ENCODE measurements around the gene LIPE. TPM values are rescaled to one million over a fixed set of nuclear protein-coding genes. Genes with fewer than 3 reads are reported as not detected.

Gene LIPE
- polyA plus RNA-seq, 3 donors from 2014 or later: 1.9 to 3.9 (median 2.3) TPM

DNA sequence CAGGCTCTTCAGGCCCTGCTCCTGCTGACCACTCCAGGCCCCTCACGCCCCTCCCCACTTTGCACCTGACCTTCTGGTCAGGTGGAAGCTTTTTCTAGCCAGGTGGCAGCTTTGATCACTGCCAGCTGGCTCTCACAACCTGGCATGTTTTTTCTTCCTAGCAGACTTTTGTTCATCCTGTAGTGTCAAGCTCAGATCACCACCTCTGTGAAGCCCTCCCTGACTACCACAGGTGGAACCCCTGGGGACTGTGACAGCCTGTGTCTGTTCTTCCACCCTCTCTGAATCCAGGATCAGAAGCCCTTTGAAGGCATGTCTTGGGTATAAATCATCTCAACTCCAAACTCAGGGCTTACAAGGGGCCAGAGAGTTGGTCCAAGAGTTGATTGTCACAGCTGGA is 26.8 kb downstream of the LIPE start:
- Mint-ChIP-seq H3K4me1 (peaks cover 36 to 43% of the 10 kb centered on the region in 2 donors), H3K27ac (peak overlapping the region in 5 of 6 donors; percentile 59 to 85 (median 76)), H3K4me3 (peak overlapping the region in 4 of 5 donors; percentile 17 to 84 (median 50))

DNA sequence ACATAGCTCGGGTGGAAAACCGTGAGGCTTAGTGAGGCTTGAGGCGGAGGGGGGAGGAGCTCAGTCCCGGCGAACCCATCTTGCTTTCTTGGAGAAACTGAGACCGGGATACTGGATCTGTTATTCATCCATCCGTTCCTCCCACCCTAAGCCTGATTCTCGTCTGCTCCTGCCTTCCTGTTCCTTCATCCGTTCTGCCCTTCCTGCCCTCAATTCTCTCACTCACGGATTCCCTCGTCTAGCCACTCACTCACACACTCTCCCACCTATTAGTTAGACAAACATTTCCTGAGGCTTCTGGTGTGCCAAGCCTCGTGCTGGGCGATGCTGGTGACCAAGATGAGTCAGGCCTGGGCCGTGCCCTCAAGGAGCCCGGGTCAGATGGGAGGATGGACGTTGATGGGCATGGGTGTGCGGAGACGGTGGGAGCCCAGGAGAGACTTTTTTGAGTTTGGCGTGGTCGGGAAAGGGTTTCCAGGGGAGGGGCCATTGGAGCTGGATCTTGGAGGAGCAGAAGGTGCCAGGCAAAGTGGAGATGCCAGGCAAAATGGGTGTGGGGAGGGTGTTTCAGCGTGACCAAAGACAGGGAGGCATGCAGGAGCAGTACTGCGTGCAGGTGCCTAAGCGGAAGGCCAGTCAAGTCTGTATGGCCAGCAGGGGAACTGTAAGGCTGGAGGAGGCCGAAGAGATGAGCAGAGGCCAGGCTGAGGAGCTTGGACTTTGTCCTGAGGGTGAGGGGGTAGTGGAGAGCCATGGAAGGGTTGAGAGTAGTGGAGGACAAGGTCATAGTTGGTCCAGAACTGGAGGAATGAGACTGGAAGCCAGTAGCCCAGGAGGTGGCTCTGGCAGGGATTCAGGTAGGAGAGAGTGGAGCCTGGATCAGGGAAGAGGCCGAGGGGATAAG is 29.7 kb downstream of the LIPE start:
- H3K36me3 Mint-ChIP-seq: no peaks in the 10 kb centered on the region
- no peak for DNase-seq
- no peaks in the 10 kb centered on the region for H3K9me3 Mint-ChIP-seq
- peak overlapping the region; percentile 84 to 94 (median 93) for H3K4me3 Mint-ChIP-seq
- peak overlapping the region; percentile 84 to 97 (median 93) for H3K27ac Mint-ChIP-seq
- H3K4me1 Mint-ChIP-seq: peaks cover 36 to 42% of the 10 kb centered on the region in 2 donors
- H3K27me3 Mint-ChIP-seq (ENCODE audit: low read depth in 3 of 3): peaks cover 0 to 14% (median 5%) of the 10 kb centered on the region in 3 donors

More for the DNA sequence above, 26.8 kb downstream of the LIPE start:
- Mint-ChIP-seq H3K9me3 (no peaks in the 10 kb centered on the region), H3K36me3 (no peaks in the 10 kb centered on the region), H3K27me3 (ENCODE audit: low read depth in 3 of 3) (peaks cover 0 to 14% (median 5%) of the 10 kb centered on the region in 3 donors)
- DNase-seq: no peak

DNA sequence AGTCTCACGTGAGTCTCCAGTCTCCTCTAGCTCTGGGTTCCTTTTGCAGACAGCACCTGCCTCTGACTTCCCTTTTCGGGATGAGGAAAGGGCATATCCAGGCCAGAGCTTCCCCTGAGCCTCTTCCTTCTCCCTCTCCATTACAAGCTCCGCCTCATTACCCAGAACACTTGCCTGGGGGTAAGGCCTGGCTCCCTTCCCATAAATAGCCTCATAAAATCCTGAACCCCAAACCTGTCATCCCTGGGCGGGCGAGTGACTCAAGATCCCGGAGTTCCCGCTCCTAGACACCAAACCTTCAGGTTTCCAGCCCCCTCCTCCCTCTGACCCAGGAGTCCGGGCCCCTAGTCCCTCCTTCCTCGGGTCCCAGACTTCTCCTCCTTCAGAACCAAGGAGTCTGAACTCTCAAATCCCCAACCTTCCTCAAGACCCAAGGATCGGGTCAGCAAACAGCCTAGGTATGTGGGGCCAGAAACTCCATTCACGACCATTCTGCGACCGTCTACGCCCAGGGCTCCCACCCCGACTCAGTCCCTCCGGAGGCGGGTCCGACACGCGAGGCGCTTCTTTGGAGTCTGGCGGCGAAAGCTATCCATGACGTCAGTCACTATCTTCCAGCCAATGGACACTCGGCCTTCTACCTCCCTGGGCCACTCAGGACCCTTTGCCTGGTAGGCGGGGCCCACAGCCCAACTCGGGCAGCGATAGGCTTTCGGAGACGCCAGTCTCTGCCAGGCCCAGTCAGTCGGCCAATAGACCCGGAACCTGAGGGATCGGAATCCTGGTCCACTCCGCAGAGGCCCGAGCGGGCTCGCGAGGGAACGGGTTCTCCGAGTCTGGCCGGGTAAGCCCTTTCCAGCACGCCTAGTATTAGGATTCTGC is 30.6 kb downstream of the LIPE start:
- Mint-ChIP-seq H3K36me3 (peaks cover 0 to 4% (median 0%) of the 10 kb centered on the region in 3 donors), H3K27ac (peak overlapping the region; percentile 84 to 97 (median 93)), H3K9me3 (no peaks in the 10 kb centered on the region), H3K4me1 (peaks cover 36 to 38% of the 10 kb centered on the region in 2 donors), H3K4me3 (peak overlapping the region; percentile 84 to 94 (median 93)), H3K27me3 (ENCODE audit: low read depth in 3 of 3) (peaks cover 0 to 12% (median 5%) of the 10 kb centered on the region in 3 donors)
- peak; percentile 97 to 98 (median 98) for DNase-seq

DNA sequence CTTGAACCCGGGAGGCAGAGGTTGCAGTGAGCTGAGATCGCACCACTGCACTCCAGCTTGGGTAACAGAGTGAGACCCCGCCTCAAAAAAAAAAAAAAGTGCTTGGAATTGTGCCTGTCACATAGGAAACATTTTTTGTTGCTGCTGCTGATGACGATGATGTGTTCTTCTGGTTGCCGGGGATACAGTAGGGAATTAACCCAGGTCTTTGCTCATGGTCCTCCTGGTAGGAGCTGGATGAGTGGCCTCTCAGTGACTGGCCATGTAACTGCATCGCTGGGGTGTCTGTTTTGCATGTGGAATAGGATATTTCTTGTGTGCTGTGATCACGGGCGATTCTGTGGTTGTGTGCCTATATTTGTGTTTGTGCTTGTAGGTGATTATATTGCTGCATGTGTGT is 32.4 kb downstream of the LIPE start:
- H3K36me3 Mint-ChIP-seq: peaks cover 0 to 4% (median 0%) of the 10 kb centered on the region in 3 donors
- H3K27ac Mint-ChIP-seq: no peak overlapping the region
- DNase-seq: no peak
- H3K4me1 Mint-ChIP-seq: peaks cover 27 to 29% of the 10 kb centered on the region in 2 donors
- no peak overlapping the region for H3K4me3 Mint-ChIP-seq
- H3K9me3 Mint-ChIP-seq: no peaks in the 10 kb centered on the region
- H3K27me3 Mint-ChIP-seq (ENCODE audit: low read depth in 3 of 3): peaks cover 4 to 14% (median 7%) of the 10 kb centered on the region in 3 donors

DNA sequence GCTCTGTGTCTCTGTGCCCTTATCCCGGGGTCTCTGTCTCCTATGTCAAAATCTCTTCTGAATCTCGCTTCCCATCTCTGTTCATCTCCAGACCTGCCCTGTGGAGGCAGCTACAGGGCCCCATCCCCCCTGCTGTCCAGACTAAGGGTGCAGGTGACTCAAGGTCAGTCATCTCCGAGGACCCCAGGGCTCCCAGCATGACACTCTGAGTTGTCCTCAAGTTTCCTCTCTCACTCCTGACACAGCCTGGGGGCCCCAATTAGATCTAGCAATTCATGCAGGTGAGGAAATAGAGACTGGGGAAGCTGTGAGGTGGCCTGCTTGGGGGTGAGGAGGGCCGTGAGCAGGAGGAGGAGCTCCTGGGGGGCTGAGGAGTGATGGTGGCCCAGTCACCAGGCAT is 35.0 kb downstream of the LIPE start:
- Mint-ChIP-seq H3K36me3 (peaks cover 0 to 4% (median 0%) of the 10 kb centered on the region in 3 donors), H3K4me3 (no peak overlapping the region), H3K27ac (no peak overlapping the region), H3K27me3 (ENCODE audit: low read depth in 3 of 3) (peaks cover 6 to 9% (median 7%) of the 10 kb centered on the region in 3 donors), H3K9me3 (no peaks in the 10 kb centered on the region), H3K4me1 (peaks cover 9 to 13% of the 10 kb centered on the region in 2 donors)
- DNase-seq: no peak

DNA sequence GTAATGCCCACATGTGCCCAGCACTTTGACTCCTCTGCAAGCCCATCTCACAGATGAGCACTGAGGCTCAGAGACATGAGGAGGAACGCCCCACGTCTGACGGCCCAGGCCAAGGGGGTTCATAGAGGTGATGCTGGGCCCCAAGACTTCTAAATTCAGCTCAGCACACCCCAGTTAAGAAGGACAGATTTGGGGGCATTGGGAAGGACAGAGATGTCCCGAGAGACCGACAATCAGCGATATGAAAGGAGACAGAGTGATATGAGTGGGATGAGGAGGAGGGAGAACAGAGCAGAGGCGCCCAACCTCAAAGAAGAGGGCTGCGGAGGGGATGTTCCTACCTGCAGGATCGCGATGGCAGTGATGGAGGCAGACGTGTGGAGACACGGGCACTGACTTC is 37.3 kb downstream of the LIPE start, which contains the start of gene CNFN:
Gene CNFN (minus strand): TSS at position 399 of the 400 bp plus-strand sequence. CDS start 1,260 bp downstream, outside the sequence.
- Mint-ChIP-seq H3K36me3 (peaks cover 0 to 4% (median 0%) of the 10 kb centered on the region in 3 donors), H3K9me3 (no peaks in the 10 kb centered on the region), H3K27me3 (ENCODE audit: low read depth in 3 of 3) (peaks cover 6 to 12% (median 6%) of the 10 kb centered on the region in 3 donors), H3K4me3 (peak within 1 kb of the TSS in 1 of 5 donors; percentile 9), H3K4me1 (peaks cover 5 to 7% of the 10 kb centered on the region in 2 donors), H3K27ac (no peak within 1 kb of the TSS)
- no peak for DNase-seq

DNA sequence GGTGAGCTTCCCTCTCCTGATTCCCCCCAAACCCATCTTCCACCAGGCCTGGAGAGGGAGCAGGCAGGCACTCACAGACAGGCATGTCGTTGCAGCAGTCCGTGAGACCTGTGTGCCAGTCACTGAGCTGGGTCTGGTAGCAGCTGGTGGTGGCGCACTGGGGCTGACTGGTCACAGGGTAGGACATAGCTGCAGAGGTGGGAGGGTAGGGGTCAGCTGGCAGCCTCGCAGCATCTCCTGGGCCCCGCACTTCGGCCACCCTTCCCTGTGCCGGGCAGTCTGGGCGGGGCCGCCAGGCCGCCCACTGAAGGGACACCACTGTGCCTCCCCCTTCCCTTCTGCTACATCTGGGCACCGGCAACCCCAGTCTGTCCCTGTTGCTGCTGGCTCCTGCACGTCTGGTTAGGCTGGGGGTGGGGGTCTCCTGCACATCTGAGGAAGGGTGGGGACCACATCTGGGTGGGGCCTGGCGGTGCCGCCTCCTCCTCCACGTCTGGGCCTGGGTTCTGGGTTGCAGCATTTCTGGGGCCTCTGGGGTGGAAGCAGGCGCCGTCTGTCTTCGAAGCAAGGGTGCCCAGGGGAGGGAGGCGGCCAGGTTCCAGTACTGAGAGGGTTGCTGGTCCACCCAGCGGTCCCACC is 38.2 kb downstream of the LIPE start:
- Mint-ChIP-seq H3K4me3 (no peak overlapping the region), H3K4me1 (peaks cover 5 to 7% of the 10 kb centered on the region in 2 donors)

DNA sequence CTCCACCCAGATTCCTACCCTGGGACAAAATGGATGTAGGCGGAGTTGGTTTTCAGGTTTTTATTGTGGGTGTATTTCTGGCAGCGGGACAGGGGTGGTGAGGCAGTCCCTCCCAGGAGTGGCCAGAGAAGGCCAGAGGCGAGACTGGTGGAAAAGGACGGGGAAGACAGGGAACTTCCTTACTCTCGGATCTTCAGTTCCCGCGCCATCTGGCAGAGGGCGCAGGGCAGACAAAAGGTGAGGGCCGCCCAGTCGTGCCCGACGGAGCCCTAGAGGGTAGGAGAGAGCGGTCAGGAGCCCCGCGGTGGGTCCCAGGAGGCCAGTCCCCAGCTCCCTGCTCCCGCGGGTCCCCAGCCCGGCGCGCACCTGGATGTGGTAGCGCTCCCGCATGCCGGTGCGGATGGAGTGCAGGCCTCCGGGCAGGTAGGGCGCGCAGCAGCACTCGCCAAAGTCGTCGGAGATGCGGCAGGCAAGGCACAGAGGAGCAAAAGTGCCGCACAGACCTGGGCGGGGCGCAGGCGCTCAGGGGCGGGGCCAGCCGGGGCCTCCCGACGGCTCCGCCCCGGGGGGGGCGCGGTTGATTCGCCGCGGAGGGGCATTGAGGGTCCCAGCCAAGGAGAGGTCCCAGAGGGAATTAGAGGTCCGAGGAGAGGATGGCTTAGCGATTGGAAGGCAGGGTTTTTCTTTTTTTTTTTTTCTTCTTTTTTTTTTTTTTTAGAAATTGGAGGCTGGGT is 40.0 kb downstream of the LIPE start:
- peak; percentile 55 to 61 (median 58) for DNase-seq
- H3K4me3 Mint-ChIP-seq: peak overlapping the region; percentile 41 to 89 (median 76)
- H3K27ac Mint-ChIP-seq: peak overlapping the region in 2 of 6 donors; percentile 53 to 54
- H3K4me1 Mint-ChIP-seq: peaks cover 5 to 7% of the 10 kb centered on the region in 2 donors
- peaks cover 0 to 4% (median 0%) of the 10 kb centered on the region in 3 donors for H3K36me3 Mint-ChIP-seq
- H3K27me3 Mint-ChIP-seq (ENCODE audit: low read depth in 3 of 3): peaks cover 6 to 23% (median 6%) of the 10 kb centered on the region in 3 donors
- no peaks in the 10 kb centered on the region for H3K9me3 Mint-ChIP-seq

More for the DNA sequence above, 38.2 kb downstream of the LIPE start:
- Mint-ChIP-seq H3K36me3 (peaks cover 0 to 4% (median 0%) of the 10 kb centered on the region in 3 donors), H3K27me3 (ENCODE audit: low read depth in 3 of 3) (peaks cover 6 to 12% (median 6%) of the 10 kb centered on the region in 3 donors), H3K27ac (no peak overlapping the region), H3K9me3 (no peaks in the 10 kb centered on the region)
- no peak for DNase-seq

DNA sequence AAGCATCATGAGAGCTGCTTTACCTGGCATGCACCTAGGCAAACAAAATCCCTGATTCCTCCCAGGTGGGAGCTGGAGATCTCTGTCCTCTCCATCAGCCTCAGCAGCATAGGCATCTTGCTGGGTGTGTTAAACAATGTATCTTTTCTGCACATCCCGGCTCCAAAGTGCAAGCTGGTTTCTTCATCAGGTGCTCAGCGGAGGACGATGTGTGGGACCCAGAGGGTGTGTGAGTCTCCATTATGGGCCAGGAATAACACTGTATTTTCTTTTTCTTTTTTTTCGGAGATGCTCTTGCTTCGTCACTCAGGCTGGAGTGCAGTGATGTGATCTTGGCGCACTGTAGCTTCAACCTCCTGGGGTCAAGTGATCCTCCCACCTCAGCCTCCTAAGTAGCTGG is 47.0 kb downstream of the LIPE start:
- H3K36me3 Mint-ChIP-seq: no peaks in the 10 kb centered on the region
- DNase-seq: no peak
- H3K9me3 Mint-ChIP-seq: no peaks in the 10 kb centered on the region
- no peaks in the 10 kb centered on the region for H3K4me1 Mint-ChIP-seq
- H3K27me3 Mint-ChIP-seq (ENCODE audit: low read depth in 3 of 3): peaks cover 0 to 24% (median 2%) of the 10 kb centered on the region in 3 donors
- H3K4me3 Mint-ChIP-seq: no peak overlapping the region
- no peak overlapping the region for H3K27ac Mint-ChIP-seq

DNA sequence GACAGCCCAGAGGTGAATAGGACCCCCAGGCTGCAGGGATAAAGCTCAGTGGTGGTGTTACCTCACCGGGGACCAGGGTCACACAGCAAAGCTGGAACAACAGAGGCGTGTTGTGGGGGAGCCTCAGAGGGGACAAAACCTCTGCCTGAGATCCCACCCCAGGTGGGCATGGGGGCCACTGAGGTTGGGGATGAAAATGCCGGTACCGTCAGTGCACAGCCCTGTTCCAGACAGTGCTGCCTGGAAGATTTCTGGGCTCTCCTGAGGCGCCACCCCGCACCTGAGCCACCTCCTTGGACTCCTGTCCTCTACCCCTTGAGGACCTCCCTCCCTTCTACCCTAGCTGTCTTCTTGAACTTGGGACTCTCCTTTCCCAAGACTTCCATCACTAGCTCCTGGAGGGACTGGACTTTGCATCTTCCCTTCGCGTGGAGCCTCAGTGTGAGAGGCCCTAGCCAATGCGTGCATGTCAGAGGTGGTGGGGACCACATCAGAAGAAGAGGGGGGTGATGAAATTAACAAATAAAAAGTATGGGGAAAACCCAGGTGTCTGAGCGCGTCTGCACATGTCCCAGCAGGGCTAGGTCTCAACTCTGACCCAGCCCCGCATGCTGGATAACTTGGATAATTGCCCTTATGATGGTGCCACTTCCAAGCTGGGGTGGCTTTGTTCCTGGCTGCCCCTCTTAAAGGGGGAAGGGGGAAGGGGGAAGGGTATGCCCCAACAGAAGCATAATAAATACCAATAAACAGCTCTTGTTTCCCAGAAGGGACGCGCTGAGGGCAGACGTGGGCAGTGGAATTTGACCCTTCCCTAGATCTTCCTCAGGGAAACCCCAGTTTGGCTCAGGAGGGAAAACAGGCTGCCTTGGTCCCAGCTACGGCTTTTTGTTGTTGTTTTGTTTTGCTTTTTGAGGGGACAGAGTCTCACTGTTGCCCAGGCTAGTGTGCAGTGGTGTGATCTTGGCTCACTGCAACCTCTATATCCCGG is 48.7 kb downstream of the LIPE start:
- peaks cover 0 to 24% (median 2%) of the 10 kb centered on the region in 3 donors for H3K27me3 Mint-ChIP-seq (ENCODE audit: low read depth in 3 of 3)
- peaks cover 0 to 7% (median 5%) of the 10 kb centered on the region in 3 donors for H3K36me3 Mint-ChIP-seq
- H3K27ac Mint-ChIP-seq: peak overlapping the region in 1 of 6 donors; percentile 71
- DNase-seq: no peak
- H3K4me3 Mint-ChIP-seq: no peak overlapping the region
- no peaks in the 10 kb centered on the region for H3K4me1 Mint-ChIP-seq
- no peaks in the 10 kb centered on the region for H3K9me3 Mint-ChIP-seq

DNA sequence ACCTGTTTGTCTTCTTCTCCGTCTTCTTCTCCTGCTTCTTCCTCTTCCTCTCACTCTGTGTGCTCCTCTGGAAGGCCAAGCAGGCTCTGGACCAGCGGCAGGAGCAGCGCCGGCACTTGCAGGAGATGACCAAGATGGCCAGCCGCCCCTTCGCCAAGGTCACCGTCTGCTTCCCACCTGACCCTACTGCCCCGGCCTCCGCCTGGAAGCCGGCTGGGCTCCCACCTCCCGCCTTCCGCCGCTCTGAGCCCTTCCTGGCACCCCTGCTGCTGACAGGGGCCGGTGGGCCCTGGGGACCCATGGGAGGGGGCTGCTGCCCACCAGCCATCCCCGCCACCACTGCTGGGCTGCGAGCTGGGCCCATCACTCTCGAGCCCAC is 51.0 kb downstream of the LIPE start:
- DNase-seq: no peak
- Mint-ChIP-seq H3K4me3 (no peak overlapping the region), H3K36me3 (peaks cover 5 to 7% (median 5%) of the 10 kb centered on the region in 3 donors), H3K27me3 (ENCODE audit: low read depth in 3 of 3) (peaks cover 0 to 7% (median 2%) of the 10 kb centered on the region in 3 donors), H3K9me3 (no peaks in the 10 kb centered on the region), H3K27ac (no peak overlapping the region), H3K4me1 (no peaks in the 10 kb centered on the region)
